Kidney (tissue), 14 donors: ENCODE data around the gene FKBP11. TPM values are rescaled to one million over a fixed set of nuclear protein-coding genes. Genes with fewer than 3 reads are reported as not detected.
"Not testable (repeated sequence)": the region's sequence is repeated elsewhere in the genome, so short reads cannot be mapped to it uniquely, and the experiment has no call there.

Experiments used
- DNase-seq, 5 donors: peaks; one replicate each; pipeline ENCODE4 v3.0.0-alpha.2; 2013 to 2020
- FAIRE-seq: peaks from 2 replicates; lab custom pipeline; 2012; peaks lifted over from hg19 to GRCh38; lab: Jason Lieb, UNC
- H3K27ac ChIP-seq, 2 donors: one replicate each; pipeline ENCODE4 v1.7.0; 2013; ENCODE audit warnings: low read depth in 2 of 2, low read length in 2 of 2, inconsistent platforms in 1 of 2
- H3K27me3 ChIP-seq: one replicate; pipeline ENCODE4 v1.7.1; 2013; ENCODE audit warnings: low read length, inconsistent platforms; ENCODE audit not compliant: control insufficient read depth, insufficient read depth
- H3K36me3 ChIP-seq, 3 donors: one replicate each; pipeline versions ENCODE4 v1.7.0 to v1.7.1; 2013; ENCODE audit warnings: low read length in 3 of 3, control low read depth in 1 of 3, inconsistent platforms in 1 of 3; ENCODE audit not compliant: insufficient read depth in 3 of 3, control insufficient read depth in 2 of 3
- H3K4me1 ChIP-seq, 3 donors: one replicate each; pipeline versions ENCODE4 v1.7.0 to v1.7.1; 2013; ENCODE audit warnings: low read length in 3 of 3, inconsistent platforms in 1 of 3, low read depth in 1 of 3; ENCODE audit not compliant: control insufficient read depth in 2 of 3, insufficient read depth in 2 of 3
- H3K4me3 ChIP-seq, 3 donors: one replicate each; pipeline versions ENCODE4 v1.7.0 to v1.8.1; 2013; ENCODE audit warnings: low read length in 3 of 3, control low read depth in 1 of 3, inconsistent platforms in 1 of 3
- H3K9ac ChIP-seq, 3 donors: one replicate each; pipeline versions ENCODE4 v1.7.0 to v1.7.1; 2013; ENCODE audit warnings: low read length in 3 of 3, control low read depth in 1 of 3, inconsistent platforms in 1 of 3
- H3K9me3 ChIP-seq, 3 donors: one replicate each; pipeline versions ENCODE4 v1.7.0 to v1.7.1; 2013; ENCODE audit warnings: low read length in 3 of 3, control low read depth in 1 of 3, inconsistent platforms in 1 of 3; ENCODE audit not compliant: control insufficient read depth in 2 of 3, insufficient read depth in 1 of 3
- CTCF ChIP-seq: IDR thresholded peaks from 3 replicates; pipeline ENCODE4 v1.5.1; 2012; ENCODE audit warnings: mild to moderate bottlenecking, moderate library complexity, borderline replicate concordance; ENCODE audit not compliant: insufficient read depth; ENCODE audit errors: extremely low read depth
- intact Hi-C: fragments of 100-400 bp; cut with DNase I; formaldehyde crosslinking; loops from one replicate; pipeline ENCODE4 v1.11.1; 2022
- polyA plus RNA-seq: library from polyadenylated mRNA; stranded (reverse); fragments of 350-450 nt; fragmentation: Illumina TruSeq; extraction: RNeasy Lipid Tissue Mini Kit (QIAGEN cat#74804); gene quantifications from one replicate; pipeline ENCODE4 v1.2.3, GENCODE V29; 2014; ENCODE audit warnings: low read depth, low replicate concordance; ENCODE audit not compliant: insufficient read depth
- total RNA-seq: library from RNA; stranded (reverse); fragmentation: NEBNext Ultra II Directional; extraction: Animal tissue kit (Norgen Biotek cat#: 25700); gene quantifications from one replicate; pipeline ENCODE4 v1.2.1, GENCODE V29; 2021
- donor health status: control.
- donor health status: control.
- donor health status: control.
- donor health status: control.
- donor health status: control.
- donor health status: DM: yes; HTN: yes; CAD: no.
- donor health status: Normal renal cell carcinoma (clear cell type).

The FKBP11 gene
- total and polyA plus RNA-seq, 2 donors from 2014 or later, result 20.1 to 35.3 TPM

GRCh38 chr12:48875944-48876515, 49.3 kb downstream of the FKBP11 start:
- no peak for TF ChIP-seq CTCF
- intact Hi-C loops, result no loop called here

GRCh38 chr12:48873534-48873933, 51.8 kb downstream of the FKBP11 start:
- H3K36me3 ChIP-seq, DNase-seq, H3K27ac ChIP-seq, intact Hi-C loops, H3K27me3 ChIP-seq, H3K9me3 ChIP-seq, H3K4me3 ChIP-seq, FAIRE-seq, H3K4me1 ChIP-seq, H3K9ac ChIP-seq: not testable (repeated sequence)

More at GRCh38 chr12:48875944-48876515, 49.3 kb downstream of the FKBP11 start:
- H3K27ac ChIP-seq, result no peak overlapping the region
- H3K27me3 ChIP-seq, result no peaks in the 10 kb centered on the region
- DNase-seq (no peak), FAIRE-seq (no peak)
- H3K9me3 ChIP-seq, result no peaks in the 10 kb centered on the region
- H3K36me3 ChIP-seq, result no peaks in the 10 kb centered on the region
- no peak overlapping the region for H3K4me3 ChIP-seq
- no peak overlapping the region for H3K9ac ChIP-seq
- H3K4me1 ChIP-seq, result no peaks in the 10 kb centered on the region

GRCh38 chr12:48873096-48873495, 52.2 kb downstream of the FKBP11 start:
- TF ChIP-seq CTCF, result no peak
- H3K9me3 ChIP-seq, result no peaks in the 10 kb centered on the region
- no peaks in the 10 kb centered on the region for H3K27me3 ChIP-seq
- FAIRE-seq (no peak), DNase-seq (no peak)
- H3K4me1 ChIP-seq, result no peaks in the 10 kb centered on the region
- intact Hi-C loops, result no loop called here
- H3K27ac ChIP-seq, result no peak overlapping the region
- no peaks in the 10 kb centered on the region for H3K36me3 ChIP-seq
- H3K9ac ChIP-seq, result no peak overlapping the region
- H3K4me3 ChIP-seq, result no peak overlapping the region

Other genes starting within 250 kb of the FKBP11 start
- 32.2 TPM for gene KANSL2, start 243.3 kb downstream of the FKBP11 start, total RNA-seq
- 24.6 TPM for gene KANSL2, start 243.3 kb downstream of the FKBP11 start, polyA plus RNA-seq
- gene CCNT1, start 208.8 kb downstream of the FKBP11 start, total RNA-seq, result 39.4 TPM
- gene CCNT1, start 208.8 kb downstream of the FKBP11 start, polyA plus RNA-seq, result 4.1 TPM
- gene ADCY6, start 136.4 kb downstream of the FKBP11 start, total RNA-seq, result 66.9 TPM
- 27.3 TPM for gene ADCY6, start 136.4 kb downstream of the FKBP11 start, polyA plus RNA-seq
- 19.6 TPM for gene CACNB3, start 107.0 kb downstream of the FKBP11 start, total RNA-seq
- gene CACNB3, start 107.0 kb downstream of the FKBP11 start, polyA plus RNA-seq, result 17.9 TPM
- 65.5 TPM for gene DDX23, start 73.3 kb downstream of the FKBP11 start, total RNA-seq
- 31.9 TPM for gene DDX23, start 73.3 kb downstream of the FKBP11 start, polyA plus RNA-seq
- gene RND1, start 59.6 kb downstream of the FKBP11 start, total RNA-seq, result 1.0 TPM
- gene RND1, start 59.6 kb downstream of the FKBP11 start, polyA plus RNA-seq, result 2.2 TPM
- gene ARF3, start 32.0 kb upstream of the FKBP11 start, total RNA-seq, result 229 TPM
- gene ARF3, start 32.0 kb upstream of the FKBP11 start, polyA plus RNA-seq, result 111 TPM
- gene WNT10B, start 46.2 kb upstream of the FKBP11 start, total RNA-seq, result 1.9 TPM
- gene WNT10B, start 46.2 kb upstream of the FKBP11 start, polyA plus RNA-seq, result not detected
- gene WNT1, start 52.8 kb upstream of the FKBP11 start, total RNA-seq, result not detected
- gene WNT1, start 52.8 kb upstream of the FKBP11 start, polyA plus RNA-seq, result not detected
- gene DDN, start 73.9 kb upstream of the FKBP11 start, total RNA-seq, result not detected
- 27.0 TPM for gene DDN, start 73.9 kb upstream of the FKBP11 start, polyA plus RNA-seq
- 57.1 TPM for gene PRKAG1, start 93.3 kb upstream of the FKBP11 start, total RNA-seq
- 58.4 TPM for gene PRKAG1, start 93.3 kb upstream of the FKBP11 start, polyA plus RNA-seq
- gene KMT2D, start 135.3 kb upstream of the FKBP11 start, total RNA-seq, result 89.9 TPM
- gene KMT2D, start 135.3 kb upstream of the FKBP11 start, polyA plus RNA-seq, result 5.0 TPM
- 0.69 TPM for gene RHEBL1, start 144.5 kb upstream of the FKBP11 start, total RNA-seq
- 0.52 TPM for gene RHEBL1, start 144.5 kb upstream of the FKBP11 start, polyA plus RNA-seq
- gene DHH, start 169.3 kb upstream of the FKBP11 start, total RNA-seq, result 1.6 TPM
- 0.54 TPM for gene DHH, start 169.3 kb upstream of the FKBP11 start, polyA plus RNA-seq
- gene LMBR1L, start 185.4 kb upstream of the FKBP11 start, total RNA-seq, result 64.8 TPM
- 21.2 TPM for gene LMBR1L, start 185.4 kb upstream of the FKBP11 start, polyA plus RNA-seq
- 537 TPM for gene TUBA1B, start 205.9 kb upstream of the FKBP11 start, total RNA-seq
- 533 TPM for gene TUBA1B, start 205.9 kb upstream of the FKBP11 start, polyA plus RNA-seq